Tibial artery (tissue), 4 donors: Measurements from ENCODE around the gene NINJ2.

ENCODE experiments used
- DNase-seq, 2 donors: peaks; one replicate each; pipeline ENCODE4 v3.0.0-alpha.2; 2019
- H3K27ac ChIP-seq, 2 donors: fragments of 200-600 bp; sonication (generic) in 1 of 2; 1 replicate in 1 of 2; 2 replicates in 1 of 2; pipeline ENCODE4 v1.5.1; 2018 to 2019; ENCODE audit warnings: mild to moderate bottlenecking in 1 of 2
- H3K27me3 ChIP-seq, 2 donors: fragments of 200-600 bp; sonication (generic) in 1 of 2; one replicate each; pipeline versions ENCODE4 v1.5.1 to v1.6.0; 2016 to 2019
- H3K36me3 ChIP-seq, 3 donors: fragments of 200-600 bp; sonication (generic) in 2 of 3; one replicate each; pipeline ENCODE4 v1.5.1; 2016 to 2019; ENCODE audit warnings: mild to moderate bottlenecking in 2 of 3
- H3K4me1 ChIP-seq, 4 donors: fragments of 200-600 bp; sonication (generic) in 2 of 4; 1 replicate in 3 of 4; 2 replicates in 1 of 4; pipeline ENCODE4 v1.5.1; 2016 to 2019
- H3K4me3 ChIP-seq, 2 donors: fragments of 200-600 bp; sonication (generic) in 1 of 2; 1 replicate in 1 of 2; 2 replicates in 1 of 2; pipeline ENCODE4 v1.5.1; 2018 to 2019; ENCODE audit warnings: mild to moderate bottlenecking in 2 of 2
- H3K9me3 ChIP-seq, 3 donors: fragments of 200-600 bp; sonication (generic) in 1 of 3; one replicate each; pipeline ENCODE4 v1.5.1; 2016 to 2019
- intact Hi-C: fragments of 100-400 bp; cut with DNase I; formaldehyde crosslinking; loops from one replicate; pipeline ENCODE4 v1.15.0; 2023; ENCODE audit warnings: low total_unique reads
- TF ChIP-seq, protein P1 (sequence below), 2 experiments: fragments of 200-600 bp in 1 of 2; fragments of 450-650 bp in 1 of 2; IDR thresholded peaks; one replicate each; pipeline ENCODE4 v1.5.1; 2017 to 2019; ENCODE audit warnings: antibody characterized with exemption in 2 of 2, mild to moderate bottlenecking in 1 of 2, moderate library complexity in 1 of 2

Gene NINJ2

DNA sequence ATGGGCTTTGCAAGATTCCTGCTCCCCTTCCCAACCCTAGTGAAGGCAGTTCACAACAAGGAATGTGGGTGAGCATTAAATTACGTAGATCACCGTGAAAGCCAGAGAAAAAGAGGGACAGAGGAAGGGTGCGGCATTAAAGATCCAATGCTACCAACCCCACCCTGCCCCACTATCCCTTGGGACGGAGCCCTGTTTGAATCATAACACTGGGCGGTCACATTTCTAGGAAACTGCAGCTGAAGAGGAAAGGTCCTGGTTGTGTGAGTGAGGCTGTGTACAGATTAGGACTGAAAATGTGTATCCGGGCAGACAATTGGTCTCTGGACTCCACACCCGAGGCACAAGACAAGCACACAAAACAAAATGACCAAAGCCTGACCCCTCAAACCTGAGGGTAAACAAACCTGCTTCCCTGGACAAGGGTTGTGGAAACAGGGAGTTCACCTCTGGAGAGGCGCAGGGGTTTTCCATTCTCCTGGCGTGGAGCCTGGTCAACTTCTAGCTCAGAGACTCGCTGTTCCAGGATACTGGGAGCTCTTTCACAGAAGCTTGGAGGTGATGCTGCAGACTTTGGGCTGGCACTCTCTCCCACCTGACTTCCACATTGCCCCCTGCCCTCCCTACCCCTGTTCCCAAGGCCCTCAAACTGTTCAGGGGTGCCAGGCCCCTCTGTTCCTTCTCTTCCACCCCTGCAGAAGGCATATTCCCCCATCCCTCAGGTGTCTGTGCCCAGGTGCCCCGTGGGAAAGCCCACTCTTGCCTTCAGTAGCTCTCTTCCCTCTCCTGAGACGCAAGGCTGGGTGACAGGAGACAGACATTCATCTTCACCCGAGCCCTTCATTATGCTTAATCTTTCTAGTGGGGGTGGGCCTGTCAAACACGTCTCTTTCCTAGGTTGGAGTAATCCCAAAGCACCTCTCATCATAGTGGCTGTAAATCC is 16.5 kb downstream of the NINJ2 start:
- Histone ChIP-seq H3K27ac (peak overlapping the region; percentile 93 to 99), H3K4me3 (peak overlapping the region in 1 of 2 donors; percentile 15), H3K9me3 (no peaks in the 10 kb centered on the region), H3K36me3 (no peaks in the 10 kb centered on the region), H3K27me3 (no peaks in the 10 kb centered on the region), H3K4me1 (peaks cover 0 to 53% (median 35%) of the 10 kb centered on the region in 4 donors)
- TF ChIP-seq, protein P1, sequence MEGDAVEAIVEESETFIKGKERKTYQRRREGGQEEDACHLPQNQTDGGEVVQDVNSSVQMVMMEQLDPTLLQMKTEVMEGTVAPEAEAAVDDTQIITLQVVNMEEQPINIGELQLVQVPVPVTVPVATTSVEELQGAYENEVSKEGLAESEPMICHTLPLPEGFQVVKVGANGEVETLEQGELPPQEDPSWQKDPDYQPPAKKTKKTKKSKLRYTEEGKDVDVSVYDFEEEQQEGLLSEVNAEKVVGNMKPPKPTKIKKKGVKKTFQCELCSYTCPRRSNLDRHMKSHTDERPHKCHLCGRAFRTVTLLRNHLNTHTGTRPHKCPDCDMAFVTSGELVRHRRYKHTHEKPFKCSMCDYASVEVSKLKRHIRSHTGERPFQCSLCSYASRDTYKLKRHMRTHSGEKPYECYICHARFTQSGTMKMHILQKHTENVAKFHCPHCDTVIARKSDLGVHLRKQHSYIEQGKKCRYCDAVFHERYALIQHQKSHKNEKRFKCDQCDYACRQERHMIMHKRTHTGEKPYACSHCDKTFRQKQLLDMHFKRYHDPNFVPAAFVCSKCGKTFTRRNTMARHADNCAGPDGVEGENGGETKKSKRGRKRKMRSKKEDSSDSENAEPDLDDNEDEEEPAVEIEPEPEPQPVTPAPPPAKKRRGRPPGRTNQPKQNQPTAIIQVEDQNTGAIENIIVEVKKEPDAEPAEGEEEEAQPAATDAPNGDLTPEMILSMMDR (IDR thresholded peaks at IDR 0.05), result no peak
- intact Hi-C loops, result loop anchor here (5.0 to 10.0 kb wide), 2 partner anchors 74 to 108 kb away; partner anchors contain the start of gene WNK1
- peak; percentile 78 to 85 for DNase-seq

DNA sequence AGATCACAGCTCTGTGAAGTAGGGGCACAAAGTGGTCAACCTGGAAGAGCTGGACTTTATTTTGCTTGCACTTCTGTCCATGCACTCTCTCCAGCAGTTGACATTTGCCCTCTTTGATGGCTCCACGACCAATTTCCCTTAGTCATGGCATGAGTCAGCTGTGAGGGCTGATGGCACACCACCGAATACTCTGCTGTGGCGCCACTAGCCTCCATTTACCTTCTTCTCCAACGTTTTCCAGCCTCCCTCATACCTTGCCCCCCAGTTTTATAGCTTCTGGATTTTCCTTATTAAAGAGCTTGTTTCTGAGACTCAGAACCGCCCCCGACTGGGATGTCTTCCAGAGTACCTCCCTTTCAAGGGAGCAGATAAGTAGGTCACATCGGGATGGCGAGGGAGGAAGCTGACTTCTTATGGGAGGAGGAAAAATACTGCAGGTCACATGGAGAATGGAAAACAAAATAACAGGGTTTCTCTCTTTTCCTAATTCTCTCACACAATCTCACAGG is 17.6 kb downstream of the NINJ2 start:
- intact Hi-C loops, result loop anchor here (5.0 to 10.0 kb wide), 2 partner anchors 73 to 109 kb away; partner anchors contain the start of gene WNK1

DNA sequence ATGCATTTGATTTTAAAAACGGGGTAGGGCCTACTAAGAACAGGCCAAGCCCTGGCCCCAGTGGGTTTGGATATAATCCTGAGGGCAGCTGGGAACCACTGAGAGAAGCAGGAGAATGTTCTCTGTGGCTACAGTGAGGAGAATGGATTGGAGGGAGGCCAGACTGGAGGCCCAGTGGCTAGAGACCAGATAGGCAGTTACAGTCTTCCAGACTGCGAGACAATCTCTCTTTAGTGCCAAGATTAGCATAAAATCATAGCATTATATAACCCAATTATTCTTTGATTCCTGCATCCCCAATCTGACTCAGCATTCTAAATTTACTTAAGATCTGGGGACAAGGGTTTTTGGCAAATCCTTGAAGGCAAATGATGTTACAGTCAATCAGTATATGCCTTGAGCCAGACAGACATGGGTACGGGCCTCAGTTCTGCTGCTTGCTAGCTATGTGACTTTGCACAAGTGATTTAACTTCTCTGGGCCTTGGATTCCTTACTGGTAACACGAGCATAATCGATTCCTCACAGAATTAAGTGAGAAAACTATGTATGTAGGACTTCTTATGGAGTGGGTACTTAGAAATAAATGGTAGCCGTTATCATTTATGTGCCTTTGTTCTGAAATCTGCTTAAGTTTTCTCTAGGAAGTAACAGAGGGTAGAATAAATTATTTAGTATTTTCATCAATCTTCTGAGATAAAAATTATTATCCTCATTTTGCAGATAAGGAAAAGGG is 18.3 kb downstream of the NINJ2 start:
- DNase-seq, result peak in 1 of 2 donors; percentile 49
- TF ChIP-seq, protein P1 (IDR thresholded peaks at IDR 0.05), result no peak

More for the DNA sequence above, 17.6 kb downstream of the NINJ2 start:
- Histone ChIP-seq H3K9me3 (no peaks in the 10 kb centered on the region), H3K27ac (peak overlapping the region; percentile 93 to 99), H3K36me3 (no peaks in the 10 kb centered on the region), H3K4me1 (peaks cover 0 to 53% (median 35%) of the 10 kb centered on the region in 4 donors), H3K27me3 (no peaks in the 10 kb centered on the region), H3K4me3 (no peak overlapping the region)
- TF ChIP-seq, protein P1 (IDR thresholded peaks at IDR 0.05), result no peak
- peak; percentile 66 to 82 for DNase-seq

DNA sequence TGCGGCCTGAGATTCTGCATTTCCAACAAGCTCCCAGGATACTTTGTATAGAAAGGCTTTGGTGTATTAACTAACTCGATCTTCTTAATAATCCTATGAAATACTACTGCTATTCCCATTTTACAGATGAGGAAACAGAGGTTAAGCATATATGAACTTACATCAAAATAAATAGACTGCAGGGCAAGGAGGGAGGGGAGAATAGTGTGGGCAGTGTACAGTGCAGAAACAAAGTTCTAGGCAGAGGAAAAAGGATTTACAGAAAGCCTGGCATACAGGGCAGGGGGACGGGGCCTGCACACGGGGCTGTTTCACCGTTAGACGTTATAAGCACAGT is 19.0 kb downstream of the NINJ2 start:
- H3K4me1 ChIP-seq, result peaks cover 0 to 53% (median 35%) of the 10 kb centered on the region in 4 donors

More for the DNA sequence above, 18.3 kb downstream of the NINJ2 start:
- Histone ChIP-seq H3K27me3 (no peaks in the 10 kb centered on the region), H3K4me1 (peaks cover 0 to 53% (median 35%) of the 10 kb centered on the region in 4 donors), H3K4me3 (no peak overlapping the region), H3K27ac (peak overlapping the region; percentile 93 to 99), H3K36me3 (no peaks in the 10 kb centered on the region), H3K9me3 (no peaks in the 10 kb centered on the region)
- intact Hi-C loops, result loop anchor here (5.0 to 10.0 kb wide), 2 partner anchors 73 to 110 kb away; partner anchors contain the start of gene WNK1

More for the DNA sequence above, 19.0 kb downstream of the NINJ2 start:
- intact Hi-C loops, result loop anchor here (10.0 kb wide), 1 partner anchor 111 kb away; the partner anchor contains the start of gene WNK1
- Histone ChIP-seq H3K27ac (peak overlapping the region; percentile 93 to 99), H3K36me3 (no peaks in the 10 kb centered on the region), H3K4me3 (no peak overlapping the region), H3K9me3 (no peaks in the 10 kb centered on the region), H3K27me3 (no peaks in the 10 kb centered on the region)
- peak in 1 of 2 donors; percentile 6 for DNase-seq
- TF ChIP-seq, protein P1 (IDR thresholded peaks at IDR 0.05), result no peak
